Glomerular visceral epithelial cell (primary cell): Measurements from ENCODE around the gene PCDHA1.
A peak's percentile ranks its signal among the peaks of the same experiment; 100 is the strongest.

Experiments used
- DNase-seq: peaks from one replicate; pipeline ENCODE4 v3.0.0-alpha.2; 2016; ENCODE audit errors: extremely low spot score

Gene PCDHA1

GRCh38 chr5:140988608-140989007, 202.7 kb downstream of the PCDHA1 start:
- peak; percentile 22 for DNase-seq

- DNase-seq, result no peak
These were observed 203.5 kb downstream of the PCDHA1 start for GRCh38 chr5:140989254-140990020.

- no peak for DNase-seq
These were observed 206.9 kb downstream of the PCDHA1 start for GRCh38 chr5:140992828-140993227.

GRCh38 chr5:140996060-140996459, 210.1 kb downstream of the PCDHA1 start:
- no peak for DNase-seq

GRCh38 chr5:140998921-140999410, 213.0 kb downstream of the PCDHA1 start:
- DNase-seq, result no peak

- DNase-seq, result peak; percentile 25
These were observed 215.5 kb downstream of the PCDHA1 start for GRCh38 chr5:141001446-141001843.

- peak; percentile 47 for DNase-seq
These were observed 216.1 kb downstream of the PCDHA1 start for GRCh38 chr5:141001844-141002604.

- DNase-seq, result no peak
These were observed 216.6 kb downstream of the PCDHA1 start for GRCh38 chr5:141002605-141002965.

GRCh38 chr5:141003031-141003430, 217.1 kb downstream of the PCDHA1 start:
- DNase-seq, result no peak

- DNase-seq, result peak; percentile 50
These were observed 218.1 kb downstream of the PCDHA1 start for GRCh38 chr5:141003791-141004611.

GRCh38 chr5:141007791-141008190, 221.9 kb downstream of the PCDHA1 start:
- DNase-seq, result no peak

- no peak for DNase-seq
These were observed 224.3 kb downstream of the PCDHA1 start for GRCh38 chr5:141010047-141010793.

GRCh38 chr5:141017943-141018342, 232.0 kb downstream of the PCDHA1 start:
- no peak for DNase-seq

- DNase-seq, result no peak
These were observed 236.4 kb downstream of the PCDHA1 start for GRCh38 chr5:141022384-141022783.

GRCh38 chr5:141031006-141031405, 245.1 kb downstream of the PCDHA1 start:
- DNase-seq, result no peak

- no peak for DNase-seq
These were observed 246.7 kb downstream of the PCDHA1 start for GRCh38 chr5:141032626-141033025.

- DNase-seq, result no peak
These were observed 253.1 kb downstream of the PCDHA1 start for GRCh38 chr5:141039061-141039460.

GRCh38 chr5:141039517-141039916, 253.6 kb downstream of the PCDHA1 start:
- DNase-seq, result no peak

- DNase-seq, result peak; percentile 21
These were observed 254.3 kb downstream of the PCDHA1 start for GRCh38 chr5:141040093-141040770.

- DNase-seq, result peak; percentile 82
These were observed 255.0 kb downstream of the PCDHA1 start for GRCh38 chr5:141040771-141041426.
